Activated CD8-positive, alpha-beta memory T cell treated with anti-CD3 and anti-CD28 coated beads, Interleukin-2, amount 50 U/mL, for 4 hours (primary cell): ENCODE results near the gene MYOCD.

Experiments
- DNase-seq: peaks from one replicate; pipeline ENCODE4 v3.0.0-alpha.2; 2020

The MYOCD gene

DNA sequence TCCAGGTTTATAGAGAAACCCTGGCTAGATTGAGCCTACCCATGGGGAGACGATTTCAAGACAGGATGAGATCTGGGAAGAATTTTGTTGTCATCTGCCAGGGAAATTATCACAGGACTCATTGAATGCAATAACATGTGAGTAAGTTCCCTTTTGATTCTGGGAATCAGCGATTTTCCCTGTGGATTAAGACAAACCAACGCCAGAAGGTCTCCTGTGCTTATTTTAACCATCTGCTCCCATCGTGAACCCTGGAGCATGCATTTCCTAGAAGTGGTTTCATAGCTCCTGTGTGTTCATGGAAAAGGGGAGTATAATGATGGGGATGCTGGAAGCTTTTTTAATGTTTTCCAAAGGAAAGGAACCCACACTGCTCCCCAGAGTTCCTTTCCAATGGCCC is 102.6 kb downstream of the MYOCD start:
- no peak for DNase-seq

DNA sequence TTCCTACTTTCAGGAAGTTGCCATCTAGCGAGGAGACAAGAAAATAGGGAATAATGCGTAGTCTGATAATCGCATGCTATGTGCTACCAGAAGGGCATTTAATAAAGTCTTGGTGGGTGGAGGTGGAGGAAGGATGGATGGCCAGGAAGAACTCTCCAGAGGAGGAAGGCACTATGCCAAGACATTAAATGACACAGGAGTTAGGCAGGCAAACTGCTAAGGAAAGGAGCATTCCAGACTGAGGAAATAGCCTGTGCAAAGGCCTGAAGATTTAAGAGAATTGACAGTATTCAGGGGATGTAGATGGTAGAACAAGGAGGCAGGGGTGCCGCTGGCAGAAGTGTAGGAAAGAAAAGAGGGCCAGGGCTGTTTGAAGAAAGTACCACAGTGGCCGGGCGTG is 104.3 kb downstream of the MYOCD start:
- no peak for DNase-seq

DNA sequence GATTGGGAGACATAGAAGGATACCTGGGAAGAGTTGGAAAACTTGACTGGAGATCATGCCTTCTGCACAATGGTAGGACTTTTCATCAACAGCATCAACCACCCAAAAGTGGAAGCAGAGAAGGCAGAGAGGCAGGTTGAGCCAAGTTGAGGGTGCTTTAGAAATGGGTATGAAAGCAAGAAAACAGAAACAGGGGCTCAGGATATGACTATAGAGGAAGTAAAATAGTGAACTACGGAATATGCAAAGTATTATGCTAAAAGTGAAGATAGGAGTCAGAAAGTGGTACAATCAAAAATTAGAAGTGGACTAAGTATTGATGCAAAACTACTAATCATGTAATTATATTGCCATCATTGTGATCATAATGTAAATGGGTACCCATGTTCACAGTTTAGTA is 107.5 kb downstream of the MYOCD start:
- DNase-seq: no peak

DNA sequence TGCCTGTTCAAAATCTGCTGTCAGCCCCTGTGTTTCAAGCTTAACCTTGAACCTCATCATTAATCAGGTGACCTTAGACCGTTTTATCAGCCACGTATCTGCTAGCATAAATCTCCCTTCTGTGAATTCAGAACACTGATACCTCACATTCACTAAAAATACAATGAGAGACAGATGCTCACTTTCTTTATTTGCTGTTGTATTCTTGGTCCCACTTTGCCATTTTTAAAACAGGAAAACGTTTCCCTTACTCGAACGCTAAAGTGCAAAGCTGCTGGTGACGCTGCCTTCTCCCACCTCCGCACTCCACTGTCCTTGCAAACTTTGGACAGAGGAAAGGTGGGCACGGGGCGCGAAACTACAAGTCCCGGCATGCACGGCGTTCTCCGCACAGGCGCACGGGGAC is 123.4 kb downstream of the MYOCD start:
- no peak for DNase-seq

DNA sequence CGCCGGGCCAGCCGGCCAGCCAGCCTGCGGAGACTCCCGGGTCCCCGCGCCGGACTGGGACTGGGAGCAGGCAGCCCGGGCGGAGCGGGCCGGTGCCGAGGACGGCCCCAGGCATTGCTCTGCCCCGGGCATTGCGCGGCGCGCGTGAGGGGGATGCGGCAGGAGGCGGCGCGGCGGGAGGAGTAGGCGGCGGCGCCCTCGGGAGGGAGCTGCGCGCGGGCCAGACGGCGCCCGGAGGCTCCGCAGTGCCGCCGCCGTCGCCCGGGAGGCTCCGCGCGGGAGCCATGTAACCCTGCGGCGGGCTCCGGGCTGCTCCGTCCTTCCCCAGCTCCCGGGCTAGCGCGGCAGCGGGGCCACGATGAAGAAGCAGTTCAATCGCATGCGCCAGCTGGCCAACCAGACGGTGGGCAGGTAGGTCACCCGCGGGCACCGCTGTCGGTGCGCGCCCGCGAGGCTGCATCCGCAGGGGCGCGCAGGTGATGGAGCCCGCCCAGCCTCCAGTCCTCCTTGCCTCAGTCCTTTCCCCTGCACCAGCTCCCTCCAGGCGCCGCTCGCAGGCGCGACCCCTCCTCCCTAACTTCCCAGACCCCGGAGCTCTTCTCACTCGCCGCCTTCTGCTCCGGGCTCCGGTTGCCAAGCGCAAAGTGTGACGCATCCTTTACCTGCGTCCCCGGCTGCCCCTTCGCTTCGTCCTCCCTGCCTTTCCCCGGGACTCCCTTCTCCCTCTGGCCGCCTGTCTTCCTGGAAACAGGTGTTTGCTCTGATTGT is 124.0 kb downstream of the MYOCD start, which contains the start of gene ARHGAP44:
ARHGAP44 (plus strand) TSS at position 18 of the 768 bp plus-strand sequence; CDS start at position 359, 341 bp downstream.
- no peak for DNase-seq

DNA sequence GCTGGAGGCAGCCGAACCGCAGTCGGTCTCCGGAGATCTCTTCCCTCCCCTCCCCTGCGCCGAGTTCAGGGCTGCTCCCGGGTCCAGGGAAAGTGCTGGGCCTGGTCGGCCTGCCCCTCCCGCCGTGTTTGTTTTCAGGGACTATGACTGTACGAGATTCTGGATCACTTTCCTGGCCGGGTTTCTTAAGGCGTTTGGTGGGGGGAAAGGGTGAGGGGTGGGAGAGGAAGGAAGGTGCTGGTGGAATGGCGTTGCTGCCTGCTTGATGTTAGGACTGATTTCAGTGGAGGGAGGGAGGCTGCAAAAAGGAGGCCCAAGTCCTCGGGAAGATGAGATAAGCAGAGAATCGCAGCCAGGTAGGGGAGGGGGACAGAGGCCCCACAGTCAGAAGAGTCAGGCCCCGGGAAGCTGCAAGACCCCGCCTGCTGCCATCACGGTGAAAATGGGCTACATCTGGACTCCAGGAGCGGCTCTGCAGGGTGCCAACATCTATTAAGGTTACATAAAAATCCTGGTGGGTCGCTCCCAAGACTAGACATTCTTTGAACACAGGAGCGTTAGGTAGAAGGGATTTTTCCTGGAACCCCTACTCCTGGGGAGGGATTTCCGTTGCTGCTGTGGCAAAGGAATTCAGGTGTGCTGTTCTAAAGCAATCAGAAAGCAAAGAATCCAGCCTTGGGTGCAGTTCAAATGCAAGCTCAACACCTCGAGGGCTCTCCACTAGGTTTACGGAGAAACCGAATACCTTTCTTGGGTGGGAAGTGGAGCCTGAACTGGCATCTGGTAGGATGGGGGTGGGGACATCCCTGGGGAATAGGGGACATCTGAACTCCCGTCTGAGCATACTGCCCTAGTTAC is 124.8 kb downstream of the MYOCD start:
- no peak for DNase-seq

DNA sequence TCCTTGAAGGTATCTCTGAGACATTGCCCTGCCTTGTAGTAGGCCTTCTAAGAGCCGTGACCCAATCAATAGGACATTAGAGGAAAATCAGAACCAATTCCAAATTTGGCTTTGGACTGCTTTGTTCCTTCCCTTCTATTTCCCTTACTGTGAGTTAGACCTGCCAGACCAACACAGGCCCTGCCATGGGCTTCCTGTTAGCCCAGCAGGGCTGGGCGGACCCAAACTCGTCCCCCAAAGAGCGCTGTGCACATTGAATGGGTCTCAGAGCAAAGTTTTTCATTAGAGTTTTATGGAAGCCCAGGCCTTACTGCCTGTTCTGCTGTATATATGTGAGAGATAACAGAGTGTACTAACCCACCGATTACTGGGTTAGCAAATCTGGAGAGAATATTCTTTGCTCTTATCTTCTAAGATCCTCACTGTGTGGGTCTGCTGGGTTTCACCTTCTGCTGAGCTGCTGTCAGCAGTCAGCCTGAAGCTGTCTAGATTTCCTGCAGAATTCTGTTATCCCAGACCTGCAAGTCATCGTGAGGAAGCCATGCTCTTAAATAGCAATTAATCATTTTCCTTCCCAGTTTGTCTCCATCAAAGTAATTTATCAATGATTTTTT is 129.3 kb downstream of the MYOCD start:
- DNase-seq: no peak

DNA sequence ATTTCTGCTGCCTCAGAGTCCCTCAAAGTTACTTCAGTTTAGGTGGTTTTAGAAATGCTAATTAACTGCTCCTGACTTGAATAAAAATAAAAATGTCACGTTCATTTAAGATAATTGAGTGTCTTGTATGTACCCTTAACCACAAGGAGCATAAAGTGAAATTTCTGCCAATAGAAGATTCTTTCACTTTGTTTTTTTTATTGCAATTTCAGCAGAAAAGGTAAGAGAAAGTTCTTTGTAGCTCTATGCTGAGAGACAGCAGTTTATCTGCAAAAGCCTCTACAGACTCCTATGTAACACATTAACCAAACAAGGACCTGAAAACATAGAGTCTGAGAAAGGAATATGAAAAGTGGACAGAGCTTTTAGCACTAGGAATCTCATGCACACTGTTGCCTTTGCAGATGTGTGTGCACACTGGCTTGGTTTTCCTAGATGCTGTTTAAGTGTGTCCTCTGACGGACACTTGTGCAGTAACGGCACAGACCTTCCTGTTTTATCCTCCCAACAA is 135.2 kb downstream of the MYOCD start:
- no peak for DNase-seq

DNA sequence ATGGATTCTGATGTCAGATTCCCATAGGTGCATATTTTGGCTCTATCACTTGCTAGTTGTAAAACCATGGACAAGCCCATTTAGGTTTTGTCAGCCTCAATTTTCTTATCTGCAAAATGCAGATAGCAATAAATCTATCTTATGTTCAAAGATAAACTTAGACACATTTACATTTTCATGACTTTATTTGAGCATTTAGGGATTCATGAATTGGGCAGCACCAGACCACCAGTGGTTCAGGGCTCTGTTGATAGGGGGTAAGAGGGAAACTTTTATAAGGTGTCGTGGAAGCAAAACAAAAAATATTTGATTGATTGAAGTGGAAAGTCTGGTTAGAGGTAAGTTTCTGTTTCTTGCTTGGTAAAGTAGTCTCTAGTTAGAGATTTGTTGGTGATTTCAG is 140.9 kb downstream of the MYOCD start:
- DNase-seq: no peak

DNA sequence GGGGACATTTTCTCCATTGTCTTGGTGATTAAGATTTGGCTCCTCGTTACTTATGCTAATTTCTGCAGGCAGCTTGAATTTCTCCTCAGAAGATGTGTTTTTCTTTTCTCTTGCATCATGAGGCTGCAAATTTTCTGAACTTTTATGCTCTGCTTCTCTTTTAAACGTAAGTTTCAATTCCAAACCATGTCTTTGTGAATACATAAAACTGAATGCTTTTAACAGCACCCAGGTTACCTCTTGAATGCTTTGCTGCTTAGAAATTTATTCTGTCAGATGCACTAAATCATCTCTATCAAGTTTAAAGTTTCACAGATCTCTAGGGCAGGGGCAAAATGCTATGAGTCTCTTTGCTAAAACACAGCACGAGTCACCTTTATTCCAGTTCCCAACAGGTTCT is 143.0 kb downstream of the MYOCD start:
- DNase-seq: no peak

DNA sequence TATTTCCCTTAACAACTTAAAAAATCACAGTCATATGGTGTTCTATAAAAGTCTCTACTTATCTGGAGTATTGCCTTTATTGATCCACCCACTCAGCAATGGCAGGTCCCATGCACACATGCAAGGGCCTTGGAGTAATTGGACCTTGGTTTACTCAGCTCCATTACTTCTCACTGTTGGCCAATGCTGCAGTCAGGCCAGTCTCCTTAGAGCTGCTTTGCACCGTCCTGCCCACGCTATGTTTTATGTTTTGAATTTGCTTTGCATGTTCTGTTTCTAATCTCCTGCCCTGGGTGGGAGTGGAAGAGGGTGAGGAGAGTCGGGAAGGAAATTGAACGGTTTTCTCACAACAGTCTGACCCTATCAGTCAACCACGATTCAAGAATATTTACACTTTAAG is 147.2 kb downstream of the MYOCD start:
- DNase-seq: no peak

DNA sequence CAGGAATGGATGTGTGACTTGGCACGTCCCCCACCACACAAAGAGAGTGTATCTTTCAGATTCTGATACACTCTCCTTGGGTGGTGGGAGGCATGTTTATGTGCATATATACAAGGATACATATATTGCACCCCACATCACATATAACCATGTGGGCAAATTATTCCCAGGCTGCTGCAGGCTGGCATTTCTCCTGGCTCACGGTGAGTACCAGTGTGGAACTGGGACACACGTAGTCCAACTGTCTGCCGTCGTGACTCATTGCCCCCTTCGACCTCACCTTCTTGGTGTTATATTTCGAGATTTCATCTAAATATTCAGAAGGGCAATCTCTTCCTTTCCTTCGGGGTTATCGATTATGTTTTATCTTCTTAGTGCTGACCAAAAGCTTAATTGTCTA is 148.0 kb downstream of the MYOCD start:
- no peak for DNase-seq

DNA sequence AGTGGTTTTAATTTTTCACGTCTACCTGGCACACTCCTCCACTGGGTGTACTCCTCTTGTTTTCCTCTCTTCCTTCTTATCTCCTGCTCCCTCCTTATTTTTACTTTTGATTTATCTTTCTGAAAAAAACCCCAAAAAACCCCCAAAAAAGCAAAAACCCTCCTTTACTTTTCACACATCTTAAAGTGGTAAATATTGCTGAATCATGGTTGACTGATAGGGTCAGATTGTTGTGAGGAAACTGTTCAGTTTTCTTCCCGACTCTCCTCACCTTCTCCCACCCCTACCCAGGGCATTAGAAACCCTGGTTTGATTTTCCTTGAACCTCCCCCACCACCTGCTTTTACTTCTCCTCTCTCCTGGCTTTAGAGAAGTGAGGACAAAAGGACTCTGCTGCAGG is 149.0 kb downstream of the MYOCD start:
- DNase-seq: no peak

DNA sequence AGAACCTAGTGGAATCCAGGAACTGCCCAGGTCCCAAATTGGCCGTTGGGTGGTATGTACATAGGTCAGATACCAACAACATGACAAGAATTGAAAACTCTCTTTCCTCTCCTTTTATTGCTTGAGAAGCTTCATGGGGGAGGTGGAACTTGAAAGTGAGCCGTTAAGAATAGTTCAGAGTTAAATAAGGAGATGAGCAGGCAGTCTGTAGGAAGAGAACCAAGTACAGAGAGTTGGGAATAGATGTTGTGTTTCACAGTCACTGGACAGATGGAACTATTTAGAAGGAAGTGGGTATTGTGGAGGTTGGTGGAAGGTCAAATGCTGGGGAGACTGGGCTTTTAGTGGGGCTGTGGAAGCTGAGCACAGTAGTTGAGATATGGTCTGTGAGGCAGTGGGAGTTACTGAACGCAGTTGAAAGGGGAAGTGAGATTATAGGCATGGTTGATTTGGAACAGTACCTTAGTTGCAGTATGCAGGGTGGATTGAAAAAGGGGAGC is 150.0 kb downstream of the MYOCD start:
- DNase-seq: no peak
